ENCODE results near the gene TCOF1. TPM values are rescaled to one million over a fixed set of nuclear protein-coding genes. Genes with fewer than 3 reads are reported as not detected.

Gene TCOF1
- total and polyA plus RNA-seq, 2 of the 8 experiments (the other 6 are each of a cell fraction or from before 2014, with no cell fraction given): 35.9 to 170 TPM

DNA sequence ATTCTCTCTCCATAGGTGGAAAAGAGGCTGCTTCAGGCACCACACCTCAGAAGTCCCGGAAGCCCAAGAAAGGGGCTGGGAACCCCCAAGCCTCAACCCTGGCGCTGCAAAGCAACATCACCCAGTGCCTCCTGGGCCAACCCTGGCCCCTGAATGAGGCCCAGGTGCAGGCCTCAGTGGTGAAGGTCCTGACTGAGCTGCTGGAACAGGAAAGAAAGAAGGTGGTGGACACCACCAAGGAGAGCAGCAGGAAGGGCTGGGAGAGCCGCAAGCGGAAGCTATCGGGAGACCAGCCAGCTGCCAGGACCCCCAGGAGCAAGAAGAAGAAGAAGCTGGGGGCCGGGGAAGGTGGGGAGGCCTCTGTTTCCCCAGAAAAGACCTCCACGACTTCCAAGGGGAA is 38.8 kb downstream of the TCOF1 start:
- H3K79me2 ChIP-seq (ENCODE audit: control insufficient read depth in 1 of 2, insufficient read depth in 2 of 2, low read length in 2 of 2): no peaks in the 10 kb centered on the region
- H4K20me1 ChIP-seq (replicated peaks in 1 of 2; ENCODE audit: control insufficient read depth in 1 of 2, insufficient read depth in 2 of 2, low read length in 2 of 2): peaks cover 2 to 7% of the 10 kb centered on the region in 2 experiments
- no peak overlapping the region for H4K5ac ChIP-seq (ENCODE audit: insufficient read length, low read depth, low read length)
- no peak overlapping the region for H2BK120ac ChIP-seq (replicated peaks; ENCODE audit: low read depth, low read length)
- H3K4me3 ChIP-seq (ENCODE audit: extremely low read depth in 1 of 4, insufficient read depth in 2 of 4, low read depth in 3 of 4, low read length in 4 of 4): no peak overlapping the region
- CTCF ChIA-PET (ENCODE audit: partially characterized antibody): interaction anchor here (0.7 to 16.9 kb wide), 14 partner anchors 9 to 312 kb away, joined by 3 to 274 read pairs (median 4); partner anchors contain the start of gene CD74
- H2BK20ac ChIP-seq (ENCODE audit: low read length): no peak overlapping the region
- H4K8ac ChIP-seq (ENCODE audit: extremely low read depth, insufficient read depth, low read length): no peak overlapping the region
- H3K4me1 ChIP-seq (replicated peaks in 1 of 4; ENCODE audit: control insufficient read depth in 3 of 4, insufficient read depth in 4 of 4, low read length in 3 of 4): no peaks in the 10 kb centered on the region
- DNase-seq (ENCODE audit: low read depth in 1 of 2, low spot score in 2 of 2) (no peak), FAIRE-seq (no peak)
- no peak overlapping the region for H3K14ac ChIP-seq (ENCODE audit: insufficient read length)
- H3K23me2 ChIP-seq (ENCODE audit: low read depth, low read length): no peaks in the 10 kb centered on the region
- H3K79me1 ChIP-seq (ENCODE audit: low read depth, low read length): no peaks in the 10 kb centered on the region
- H3K27me3 ChIP-seq (replicated peaks in 1 of 4; ENCODE audit: control insufficient read depth in 3 of 4, extremely low read depth in 1 of 4, insufficient read depth in 3 of 4, low read length in 3 of 4): no peaks in the 10 kb centered on the region
- H3K9me3 ChIP-seq (ENCODE audit: insufficient read depth in 2 of 2, low read depth in 1 of 2, low read length in 1 of 2): no peaks in the 10 kb centered on the region
- 86% methylated on average over 4 of the region's 7 CpGs; no CpG with 5 or more reads in 1 of the 2 experiments for WGBS, 2 experiments (ENCODE audit: extremely low coverage in 1 of 2, insufficient coverage in 1 of 2, insufficient read length in 1 of 2, insufficient replicate concordance in 2 of 2, low coverage in 1 of 2, low lambda C conversion rate in 2 of 2, missing lambda C conversion rate in 1 of 2)
- H3K4me2 ChIP-seq (ENCODE audit: insufficient read depth in 1 of 2, low read depth in 2 of 2, low read length in 2 of 2): no peak overlapping the region
- H2BK15ac ChIP-seq (ENCODE audit: low read length): no peak overlapping the region
- no peak overlapping the region for H2AFZ ChIP-seq (ENCODE audit: low read length)
- no peak overlapping the region for H2AK5ac ChIP-seq (ENCODE audit: low read depth, low read length)
- no peak overlapping the region for H3K27ac ChIP-seq (ENCODE audit: low read depth, low read length)
- H2BK5ac ChIP-seq (ENCODE audit: low read depth, low read length): no peak overlapping the region
- H3K23ac ChIP-seq (ENCODE audit: insufficient read length): no peak overlapping the region
- H4K91ac ChIP-seq (replicated peaks; ENCODE audit: insufficient read length, low read length): no peak overlapping the region
- H3K4ac ChIP-seq (replicated peaks; ENCODE audit: insufficient read length, low read depth, low read length): no peak overlapping the region
- H3K56ac ChIP-seq (replicated peaks; ENCODE audit: insufficient read length, low read depth, low read length): no peak overlapping the region
- H3K9ac ChIP-seq (replicated peaks in 1 of 4; ENCODE audit: extremely low read depth in 1 of 4, low read depth in 3 of 4, low read length in 3 of 4): no peak overlapping the region
- H2BK12ac ChIP-seq (ENCODE audit: low read depth, low read length): no peak overlapping the region
- POLR2A ChIA-PET (ENCODE audit: partially characterized antibody): interaction anchor here (1.1 to 19.1 kb wide), 5 partner anchors 9 to 49 kb away, joined by 3 to 455 read pairs (median 4); partner anchors contain the start of gene TCOF1
- peaks cover 54 to 92% (median 86%) of the 10 kb centered on the region in 4 experiments for H3K36me3 ChIP-seq (ENCODE audit: control insufficient read depth in 2 of 4, insufficient read depth in 4 of 4, low read length in 3 of 4)
- TF ChIP-seq KDM4A (IDR thresholded peaks at IDR 0.05; ENCODE audit: low read depth, low read length, severe bottlenecking) (no peak), BACH1 (IDR thresholded peaks at IDR 0.05; ENCODE audit: low read length) (no peak), CBX5 (IDR thresholded peaks at IDR 0.05; ENCODE audit: low read depth, low read length) (no peak), RXRA (IDR thresholded peaks at IDR 0.05; ENCODE audit: insufficient read depth, low read depth, low read length) (no peak), SIRT6 (IDR thresholded peaks at IDR 0.05; ENCODE audit: low read length) (no peak), KDM5A (IDR thresholded peaks at IDR 0.05; ENCODE audit: low read length) (no peak), HDAC6 (IDR thresholded peaks at IDR 0.05; ENCODE audit: low read depth, low read length) (no peak), MAFK (IDR thresholded peaks at IDR 0.05; ENCODE audit: low read depth, low read length) (no peak), EP300 (IDR thresholded peaks at IDR 0.05; ENCODE audit: borderline replicate concordance in 1 of 2, low read depth in 2 of 2, low read length in 2 of 2) (no peak), SIX5 (IDR thresholded peaks at IDR 0.05; ENCODE audit: low read depth, low read length) (no peak)
- TF ChIP-seq, protein P1, sequence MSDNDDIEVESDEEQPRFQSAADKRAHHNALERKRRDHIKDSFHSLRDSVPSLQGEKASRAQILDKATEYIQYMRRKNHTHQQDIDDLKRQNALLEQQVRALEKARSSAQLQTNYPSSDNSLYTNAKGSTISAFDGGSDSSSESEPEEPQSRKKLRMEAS (IDR thresholded peaks at IDR 0.05): no peak
- TF ChIP-seq, protein P2, sequence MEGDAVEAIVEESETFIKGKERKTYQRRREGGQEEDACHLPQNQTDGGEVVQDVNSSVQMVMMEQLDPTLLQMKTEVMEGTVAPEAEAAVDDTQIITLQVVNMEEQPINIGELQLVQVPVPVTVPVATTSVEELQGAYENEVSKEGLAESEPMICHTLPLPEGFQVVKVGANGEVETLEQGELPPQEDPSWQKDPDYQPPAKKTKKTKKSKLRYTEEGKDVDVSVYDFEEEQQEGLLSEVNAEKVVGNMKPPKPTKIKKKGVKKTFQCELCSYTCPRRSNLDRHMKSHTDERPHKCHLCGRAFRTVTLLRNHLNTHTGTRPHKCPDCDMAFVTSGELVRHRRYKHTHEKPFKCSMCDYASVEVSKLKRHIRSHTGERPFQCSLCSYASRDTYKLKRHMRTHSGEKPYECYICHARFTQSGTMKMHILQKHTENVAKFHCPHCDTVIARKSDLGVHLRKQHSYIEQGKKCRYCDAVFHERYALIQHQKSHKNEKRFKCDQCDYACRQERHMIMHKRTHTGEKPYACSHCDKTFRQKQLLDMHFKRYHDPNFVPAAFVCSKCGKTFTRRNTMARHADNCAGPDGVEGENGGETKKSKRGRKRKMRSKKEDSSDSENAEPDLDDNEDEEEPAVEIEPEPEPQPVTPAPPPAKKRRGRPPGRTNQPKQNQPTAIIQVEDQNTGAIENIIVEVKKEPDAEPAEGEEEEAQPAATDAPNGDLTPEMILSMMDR (IDR thresholded peaks at IDR 0.05; ENCODE audit: control extremely low read depth in 1 of 3, insufficient read depth in 1 of 3, low read depth in 1 of 3, low read length in 3 of 3): no peak
- H3K18ac ChIP-seq (ENCODE audit: extremely low read depth, low read length): no peak overlapping the region
